ENCODE data around the gene MYNN.
A peak's percentile ranks its signal among the peaks of the same experiment; 100 is the strongest.

The MYNN gene

GRCh38 chr3:169827712-169828111 is 54.5 kb downstream of the MYNN start:
- H3K4me1 Mint-ChIP-seq, result no peaks in the 10 kb centered on the region
- H3K27ac Mint-ChIP-seq, result no peak overlapping the region
- no peak for TF ChIP-seq CTCF (IDR thresholded peaks at IDR 0.05; ENCODE audit: unreplicated experiment in 3 of 3)
- H3K4me3 Mint-ChIP-seq, result no peak overlapping the region
- H3K27me3 Mint-ChIP-seq (ENCODE audit: low read depth), result peaks cover 3% of the 10 kb centered on the region
- no peaks in the 10 kb centered on the region for H3K9me3 Mint-ChIP-seq
- H3K36me3 Mint-ChIP-seq (ENCODE audit: low read depth), result no peaks in the 10 kb centered on the region

- Mint-ChIP-seq H3K36me3 (ENCODE audit: low read depth) (no peaks in the 10 kb centered on the region), H3K27me3 (ENCODE audit: low read depth) (no peaks in the 10 kb centered on the region), H3K9me3 (no peaks in the 10 kb centered on the region), H3K4me3 (no peak overlapping the region), H3K4me1 (no peaks in the 10 kb centered on the region), H3K27ac (no peak overlapping the region)
- no peak for TF ChIP-seq CTCF (IDR thresholded peaks at IDR 0.05; ENCODE audit: unreplicated experiment in 3 of 3)
Measured at GRCh38 chr3:169835533-169835932, 62.3 kb downstream of the MYNN start.

GRCh38 chr3:169836078-169836941 is 63.1 kb downstream of the MYNN start:
- TF ChIP-seq CTCF (IDR thresholded peaks at IDR 0.05; ENCODE audit: unreplicated experiment in 3 of 3), result no peak
- H3K27ac Mint-ChIP-seq, result peak overlapping the region in 1 of 3 experiments; percentile 22
- H3K27me3 Mint-ChIP-seq (ENCODE audit: low read depth), result no peaks in the 10 kb centered on the region
- peaks cover 4% of the 10 kb centered on the region for H3K4me1 Mint-ChIP-seq
- H3K36me3 Mint-ChIP-seq (ENCODE audit: low read depth), result no peaks in the 10 kb centered on the region
- no peak overlapping the region for H3K4me3 Mint-ChIP-seq
- no peaks in the 10 kb centered on the region for H3K9me3 Mint-ChIP-seq

GRCh38 chr3:169836942-169837275 is 63.7 kb downstream of the MYNN start:
- no peaks in the 10 kb centered on the region for H3K9me3 Mint-ChIP-seq
- no peak overlapping the region for H3K4me3 Mint-ChIP-seq
- TF ChIP-seq CTCF (IDR thresholded peaks at IDR 0.05; ENCODE audit: unreplicated experiment in 3 of 3), result no peak
- peak overlapping the region in 1 of 3 experiments; percentile 22 for H3K27ac Mint-ChIP-seq
- H3K27me3 Mint-ChIP-seq (ENCODE audit: low read depth), result no peaks in the 10 kb centered on the region
- no peaks in the 10 kb centered on the region for H3K36me3 Mint-ChIP-seq (ENCODE audit: low read depth)
- peaks cover 6% of the 10 kb centered on the region for H3K4me1 Mint-ChIP-seq

- Mint-ChIP-seq H3K9me3 (no peaks in the 10 kb centered on the region), H3K4me3 (no peak overlapping the region), H3K27ac (no peak overlapping the region)
Measured at GRCh38 chr3:169838511-169839030, 65.4 kb downstream of the MYNN start.

More at GRCh38 chr3:169838511-169839030, 65.4 kb downstream of the MYNN start:
- Mint-ChIP-seq H3K36me3 (ENCODE audit: low read depth) (no peaks in the 10 kb centered on the region), H3K4me1 (peaks cover 6% of the 10 kb centered on the region), H3K27me3 (ENCODE audit: low read depth) (no peaks in the 10 kb centered on the region)
- no peak for TF ChIP-seq CTCF (IDR thresholded peaks at IDR 0.05; ENCODE audit: unreplicated experiment in 3 of 3)
